Epidermal melanocyte (primary cell): ENCODE data around the gene NADK2.

Experiments
- DNase-seq: peaks from one replicate; pipeline ENCODE4 v3.0.0; 2011; ENCODE audit warnings: low spot score; ENCODE audit not compliant: insufficient read length

Gene NADK2

DNA sequence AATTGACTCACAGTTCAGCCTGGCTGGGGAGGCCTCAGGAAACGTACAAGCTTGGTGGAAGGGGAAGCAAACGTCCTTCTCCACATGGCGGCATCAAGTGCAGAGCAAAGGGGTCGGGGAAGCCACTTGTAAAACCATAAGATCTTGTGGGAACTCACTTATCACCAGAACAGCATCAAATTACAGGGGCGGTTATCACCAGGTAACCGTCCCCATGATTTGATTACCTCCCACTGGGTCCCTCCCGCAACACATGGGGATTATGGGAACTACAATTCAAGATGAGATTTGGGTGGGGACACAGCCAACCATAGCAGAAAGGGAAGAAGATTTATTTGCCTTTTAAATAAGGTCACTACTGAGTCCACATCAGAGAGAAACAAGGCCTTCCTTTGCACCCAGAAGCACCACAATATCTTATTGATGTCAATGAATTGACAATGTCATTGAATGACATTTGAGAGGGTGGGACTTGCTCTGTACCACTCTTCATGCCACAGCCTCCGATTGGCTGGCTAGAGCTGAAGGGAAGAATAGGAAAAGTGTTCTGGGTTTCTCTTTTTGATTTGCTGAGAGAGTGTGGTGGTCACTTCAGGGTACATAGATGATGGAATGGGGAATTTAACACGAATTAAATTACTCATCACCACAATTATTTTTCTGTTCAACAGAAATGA is 78.8 kb downstream of the NADK2 start:
- DNase-seq = no peak

DNA sequence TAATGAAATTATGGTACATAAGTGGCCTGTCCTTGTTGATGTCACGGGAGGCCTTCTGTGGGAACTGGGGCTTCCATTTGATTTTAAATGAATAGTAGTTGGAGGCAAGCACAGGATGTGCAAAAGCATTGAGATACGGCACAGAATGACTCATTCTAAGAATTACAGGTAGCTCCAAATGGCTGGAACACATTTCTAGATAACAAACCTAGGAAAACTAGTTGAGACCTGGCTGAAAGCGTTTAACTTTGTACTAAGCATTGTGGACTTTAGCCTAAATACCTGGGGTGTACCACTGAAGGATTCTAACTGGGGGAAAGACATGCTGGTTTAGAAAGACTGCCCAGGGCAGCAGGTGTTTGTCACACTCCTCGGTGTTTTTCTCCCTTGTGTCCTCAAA is 80.4 kb downstream of the NADK2 start:
- DNase-seq = no peak

DNA sequence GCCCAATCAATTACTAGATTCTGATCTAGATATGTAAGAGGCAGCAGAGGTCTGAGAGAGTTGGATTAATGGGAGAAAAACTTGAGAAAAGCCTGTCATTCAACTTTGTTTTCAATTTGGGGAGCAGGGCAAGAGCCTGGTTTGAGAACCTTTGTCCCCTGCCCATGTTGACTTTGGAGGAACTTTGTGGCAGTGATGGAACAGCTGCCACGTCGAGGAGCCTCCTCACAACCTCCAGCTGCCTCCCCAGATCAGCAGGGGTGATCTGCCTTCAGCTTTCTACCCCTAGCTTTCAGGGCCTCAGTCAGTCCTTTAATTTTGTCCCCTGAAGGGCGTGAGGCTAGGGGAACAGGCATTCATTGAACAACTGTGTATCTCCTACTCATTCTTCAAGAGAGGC is 81.1 kb downstream of the NADK2 start:
- no peak for DNase-seq

DNA sequence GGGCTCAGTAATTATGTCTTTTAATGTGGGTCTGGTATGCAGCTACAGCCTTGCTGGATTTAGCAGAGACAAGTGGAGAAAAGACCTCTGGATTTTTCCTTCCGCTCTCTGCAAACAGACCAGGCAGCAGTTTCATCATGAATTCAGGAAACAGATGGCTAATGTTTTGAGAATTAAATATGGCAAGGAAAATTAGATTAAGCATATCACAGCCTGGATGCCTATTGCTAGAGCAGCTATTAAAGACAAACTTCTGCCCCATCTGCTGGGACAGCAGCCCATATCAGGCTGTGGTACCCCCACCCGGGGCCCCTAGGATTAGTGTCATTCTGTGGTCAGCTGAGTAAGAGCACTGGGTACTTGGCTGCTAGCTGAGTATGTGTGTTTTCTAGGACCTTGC is 83.6 kb downstream of the NADK2 start:
- no peak for DNase-seq

DNA sequence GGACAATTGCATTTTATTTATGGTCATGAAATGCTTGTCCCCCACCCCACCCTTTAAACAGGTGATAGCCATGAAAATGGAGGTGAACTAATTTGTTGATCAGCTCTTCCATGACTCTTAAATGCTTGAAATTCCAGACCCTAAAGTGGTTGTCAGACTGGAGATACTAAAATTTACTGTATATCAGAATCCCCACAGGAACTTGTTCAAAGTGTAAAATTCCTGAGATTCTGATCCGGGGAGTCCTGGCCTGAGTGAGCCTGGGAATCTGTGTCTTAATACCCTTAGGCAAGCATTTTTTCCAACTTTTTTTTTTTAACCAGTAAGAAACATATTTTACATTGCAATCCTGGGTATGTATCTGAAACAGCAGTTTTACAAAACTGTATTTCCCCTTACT is 85.1 kb downstream of the NADK2 start:
- DNase-seq = no peak

DNA sequence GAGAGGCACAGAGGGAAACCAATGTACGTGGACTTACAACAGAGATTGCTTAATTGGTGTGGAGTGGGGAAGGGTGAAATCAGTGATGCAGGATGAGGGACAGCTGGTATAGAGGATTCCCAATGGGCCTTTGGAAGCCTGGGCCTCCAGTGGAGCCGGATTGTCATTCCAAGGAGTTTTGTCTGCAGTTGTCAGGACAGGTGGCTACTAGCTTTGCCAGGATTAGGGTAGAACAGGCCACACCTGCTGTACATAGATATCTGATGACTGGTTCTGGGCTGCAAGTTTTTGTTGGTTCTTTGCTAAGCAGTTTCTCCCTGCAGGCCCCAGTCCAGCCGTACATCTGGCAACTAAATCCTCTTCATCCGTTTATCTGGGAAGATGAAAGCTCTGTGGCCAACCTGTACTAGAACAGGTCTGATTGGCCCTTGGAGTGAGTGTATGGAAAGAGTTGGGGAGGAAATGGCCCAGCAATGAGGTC is 85.6 kb downstream of the NADK2 start:
- no peak for DNase-seq

DNA sequence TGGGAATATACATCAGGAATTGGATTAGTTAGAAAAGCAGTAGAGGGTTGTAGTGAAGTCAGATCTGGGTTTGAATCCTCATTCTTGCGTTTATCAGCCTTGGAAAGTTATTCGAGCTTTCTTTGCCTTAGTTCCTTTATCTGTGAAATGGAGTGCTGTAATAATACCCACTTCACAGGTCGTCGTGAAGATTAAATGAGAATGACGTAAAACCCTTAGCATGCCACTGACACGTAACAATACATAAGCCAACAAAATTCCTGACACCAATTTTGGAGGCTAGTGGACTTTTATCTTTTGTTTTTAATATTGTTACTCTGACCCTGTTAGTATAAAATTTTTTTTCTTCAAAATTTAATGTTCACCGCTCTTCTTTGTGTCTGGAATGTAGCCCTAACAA is 86.4 kb downstream of the NADK2 start:
- DNase-seq = no peak

DNA sequence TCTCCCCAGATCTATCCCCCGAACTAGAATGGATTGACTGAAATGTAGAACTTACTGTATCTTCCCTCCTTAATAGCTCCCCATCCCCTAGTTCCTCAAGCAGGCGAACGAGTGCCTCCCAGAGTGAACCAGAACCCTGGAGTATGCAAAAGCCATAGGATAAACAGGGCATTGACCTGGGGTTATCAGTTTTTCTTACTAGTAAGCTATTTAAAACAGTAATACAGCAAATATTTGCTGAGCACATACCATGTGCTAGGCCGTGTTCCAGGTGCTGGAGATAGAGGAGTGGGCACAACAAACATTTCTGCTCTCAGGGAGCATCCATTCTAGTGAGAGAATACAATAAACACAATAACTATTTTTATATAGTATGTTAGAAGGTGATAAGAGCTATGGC is 88.0 kb downstream of the NADK2 start:
- no peak for DNase-seq

DNA sequence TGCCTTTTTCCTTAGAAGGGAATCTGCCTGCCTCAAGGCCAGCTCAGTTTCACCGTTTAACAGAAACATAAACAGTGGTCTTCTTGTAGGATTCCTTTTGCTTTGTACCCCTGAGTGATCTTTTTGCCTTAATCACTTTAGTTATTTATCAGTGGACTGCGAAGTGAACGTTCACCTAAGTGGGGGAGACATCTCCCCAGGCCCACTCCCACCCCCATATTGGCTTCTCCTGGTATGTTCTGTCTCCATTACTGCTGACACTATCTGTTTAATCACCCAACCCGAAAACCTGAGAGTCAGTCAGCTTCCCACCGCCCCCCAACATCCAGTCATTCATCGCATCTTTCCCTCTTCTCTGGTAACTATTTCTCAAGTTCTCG is 88.4 kb downstream of the NADK2 start:
- no peak for DNase-seq

DNA sequence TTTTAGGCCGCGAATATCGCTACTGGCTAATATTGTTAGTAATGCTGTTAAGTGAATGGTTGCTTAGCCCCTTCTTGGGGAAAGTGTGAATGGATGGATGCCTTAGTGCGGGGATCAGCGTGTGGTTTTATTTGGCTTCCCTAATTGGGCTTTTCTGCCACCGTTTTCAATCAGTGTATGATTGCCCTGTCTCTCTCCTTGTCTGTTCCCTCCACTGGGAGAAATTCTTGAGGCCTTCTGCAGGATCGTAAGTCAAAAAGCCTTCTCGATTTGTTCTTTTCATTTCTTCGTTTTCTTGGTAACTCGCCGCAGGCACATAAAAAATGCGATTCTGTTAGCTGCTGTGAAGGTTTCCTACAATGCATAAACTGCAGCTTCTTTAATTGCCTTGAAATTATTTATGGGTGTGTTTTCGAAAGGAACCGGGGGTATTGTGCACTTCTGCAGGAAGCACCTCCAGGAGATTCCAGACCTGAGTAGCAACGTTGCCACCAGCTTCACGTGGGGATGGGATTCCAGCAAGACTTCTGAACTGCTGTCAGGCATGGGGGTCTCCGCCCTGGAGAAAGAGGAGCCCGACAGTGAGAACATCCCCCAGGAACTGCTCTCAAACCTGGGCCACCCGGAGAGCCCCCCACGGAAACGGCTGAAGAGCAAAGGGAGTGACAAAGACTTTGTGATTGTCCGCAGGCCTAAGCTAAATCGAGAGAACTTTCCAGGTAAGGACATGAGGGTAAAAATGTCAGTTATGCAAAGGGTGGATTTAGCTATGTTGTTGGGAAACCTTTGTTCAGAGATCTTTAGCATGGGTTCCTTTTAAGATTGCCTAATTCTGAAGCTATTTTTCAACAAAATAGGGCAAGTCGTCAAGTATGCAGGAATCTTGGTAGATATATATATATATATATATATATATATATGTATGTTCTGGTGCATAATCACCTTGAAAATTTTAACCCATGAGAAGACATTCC is 89.1 kb downstream of the NADK2 start:
- DNase-seq = no peak

DNA sequence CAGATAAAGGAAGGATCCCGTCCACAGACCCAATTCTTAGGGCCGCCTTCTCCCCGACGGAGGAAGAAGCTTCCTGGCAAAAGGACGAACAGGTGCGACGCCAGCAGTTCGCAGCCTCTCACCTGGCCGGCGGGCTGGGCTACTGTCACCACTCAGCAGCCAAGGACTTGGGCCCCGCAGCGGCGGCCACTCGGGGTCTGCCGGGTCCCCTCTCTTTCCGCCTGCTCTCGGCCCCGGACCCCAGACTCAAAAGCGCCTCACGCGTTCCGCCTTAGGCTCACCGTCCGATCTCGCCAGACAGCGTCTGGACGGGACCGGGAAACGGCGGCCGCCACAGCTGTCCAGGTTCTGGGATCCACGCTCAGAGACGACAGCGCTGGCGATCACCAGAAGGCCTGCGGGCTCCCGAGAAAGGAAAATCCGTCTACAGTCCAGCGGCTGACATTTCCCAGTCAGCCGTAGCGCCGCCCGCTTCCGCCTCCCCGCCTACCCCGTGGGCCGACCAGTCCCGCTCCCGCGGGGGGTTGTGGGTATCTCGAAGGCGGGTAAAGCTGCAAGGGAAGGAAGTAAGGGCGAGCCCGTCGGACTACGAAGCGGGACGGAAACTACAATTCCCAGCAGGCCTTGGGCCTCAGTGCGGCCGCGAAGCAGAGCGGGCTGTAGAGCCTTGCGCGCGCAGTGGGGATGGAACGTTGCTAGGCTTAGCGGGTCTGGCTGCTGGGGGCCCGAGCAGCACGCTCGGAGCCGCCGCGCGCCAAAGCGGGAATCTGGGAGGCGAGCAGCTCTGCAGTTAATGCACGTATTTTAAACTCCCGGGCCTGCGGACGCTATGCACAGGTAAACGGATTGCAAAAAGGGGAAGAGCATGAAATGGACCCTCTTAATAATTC is 90.0 kb downstream of the NADK2 start, which contains the start of the genes LMBRD2 and SKP2:
Gene LMBRD2 (minus strand): TSS at position 454 of the 890 bp plus-strand sequence. CDS start 8,538 bp downstream, outside the sequence.
Gene SKP2 (plus strand): TSS at position 678 of the 890 bp plus-strand sequence. CDS start 152 bp downstream, at position 830.
- peak; percentile 72 for DNase-seq

DNA sequence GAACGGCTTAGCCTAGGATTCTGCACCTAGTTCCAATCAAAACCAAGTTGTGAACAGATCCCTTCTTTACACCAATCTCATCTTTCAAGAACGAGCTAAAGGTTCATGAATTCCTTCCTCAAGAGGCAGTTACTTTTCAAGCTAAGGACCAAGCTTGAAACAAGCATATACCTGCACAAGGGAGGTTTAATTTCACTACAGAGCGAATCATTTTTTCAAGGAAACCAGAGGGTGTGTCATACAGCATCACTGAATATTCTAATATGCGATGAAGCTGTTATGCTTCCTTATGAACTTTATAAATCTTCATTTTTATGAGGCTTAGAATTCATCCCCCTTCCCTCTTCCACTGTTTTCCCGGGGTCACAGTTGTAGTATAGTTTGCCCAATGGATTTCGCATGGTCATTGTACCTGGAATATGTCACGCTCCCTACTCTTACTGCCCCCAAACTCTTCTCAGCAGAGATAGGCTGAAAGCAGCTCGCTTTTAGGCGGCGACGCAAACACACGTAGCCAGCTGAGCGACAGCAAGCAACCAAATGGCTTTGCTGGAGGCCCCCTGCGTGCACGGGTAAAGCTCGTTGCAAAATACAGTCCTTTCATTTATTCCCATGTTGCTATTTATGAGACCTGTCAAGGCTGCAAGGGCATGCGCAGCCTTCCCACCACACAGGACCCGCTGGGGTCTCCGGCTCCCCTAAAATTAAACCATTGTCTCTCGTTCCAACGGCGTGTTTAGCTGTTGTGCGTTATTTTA is 90.9 kb downstream of the NADK2 start:
- no peak for DNase-seq

DNA sequence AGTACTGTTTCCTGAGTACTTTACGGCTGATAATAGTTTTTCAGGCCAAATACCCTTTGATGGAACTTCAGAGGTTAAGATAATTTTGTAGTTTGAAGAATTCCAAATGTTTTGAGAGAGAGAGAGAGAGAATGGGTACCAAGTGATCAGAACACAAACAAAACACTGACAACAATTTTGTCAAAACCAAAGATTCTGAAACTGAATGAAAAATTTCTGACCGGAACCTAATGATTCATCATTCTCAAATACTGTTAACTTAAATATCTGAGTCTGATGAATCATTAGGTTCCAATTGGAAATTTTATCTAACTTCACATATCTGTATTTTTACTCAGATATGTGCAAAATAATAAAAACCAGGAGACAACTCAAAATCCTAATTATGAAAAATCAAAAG is 94.0 kb downstream of the NADK2 start:
- DNase-seq = no peak

DNA sequence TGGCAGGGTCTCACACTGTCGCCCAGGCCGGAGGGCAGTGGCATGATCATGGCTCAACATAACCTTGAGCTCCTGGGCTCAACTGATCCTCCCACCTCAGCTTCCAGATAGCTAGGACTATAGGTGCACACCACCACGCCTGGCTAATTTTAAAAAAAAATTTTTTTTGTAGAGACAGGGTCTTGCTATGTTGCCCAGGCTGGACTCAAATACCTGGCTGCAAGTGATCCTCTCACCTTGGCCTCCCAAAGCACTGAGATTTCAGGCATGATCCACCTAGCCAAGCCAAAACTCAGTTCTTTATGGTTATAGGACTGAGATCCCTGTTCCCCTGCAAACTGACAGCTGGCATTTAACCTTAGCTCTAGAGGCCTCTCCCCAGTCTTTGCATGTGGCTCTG is 95.3 kb downstream of the NADK2 start:
- no peak for DNase-seq

DNA sequence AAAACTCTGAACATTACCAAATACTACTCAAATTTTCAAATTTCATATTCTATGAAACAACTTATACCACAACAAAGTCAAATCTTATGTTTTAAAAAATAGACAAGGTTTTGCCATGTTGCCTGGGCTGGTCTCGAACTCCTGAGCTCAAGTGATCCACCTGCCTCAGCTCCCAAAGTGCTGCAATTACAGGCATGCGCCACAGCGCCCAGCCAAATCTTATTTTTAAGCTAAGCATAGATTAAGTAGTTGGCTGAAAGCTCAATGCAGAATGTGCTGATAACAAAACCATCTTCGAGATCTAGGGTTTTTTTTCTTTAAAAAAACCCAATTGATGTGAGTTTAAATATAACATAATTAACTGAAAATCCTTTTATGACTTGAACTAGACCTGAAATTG is 96.4 kb downstream of the NADK2 start:
- DNase-seq = no peak
